ENCODE data around the gene CHMP3.

Gene CHMP3

GRCh38 chr2:86603905-86604304 lies 40.7 kb upstream of the CHMP3 start:
- ATAC-seq (ENCODE audit: insufficient read depth, low read depth) (no peak), DNase-seq (no peak)
- Histone ChIP-seq H3K27ac (ENCODE audit: low read length) (no peak overlapping the region), H3K79me2 (ENCODE audit: insufficient read depth, low read length) (no peaks in the 10 kb centered on the region), H3K36me3 (ENCODE audit: insufficient read depth, low read length) (peaks cover 37% of the 10 kb centered on the region), H3K4me2 (ENCODE audit: insufficient read depth, low read length) (no peak overlapping the region), H4K20me1 (ENCODE audit: insufficient read depth, low read length) (no peaks in the 10 kb centered on the region), H2AFZ (ENCODE audit: low read depth, low read length) (no peak overlapping the region), H3K27me3 (ENCODE audit: insufficient read depth, low read length, poor library complexity) (no peaks in the 10 kb centered on the region), H3K9ac (ENCODE audit: low read depth, low read length) (no peak overlapping the region), H3K9me3 (ENCODE audit: insufficient read depth, low read length, severe bottlenecking) (no peaks in the 10 kb centered on the region), H3K4me3 (ENCODE audit: low read depth in 1 of 2, low read length in 2 of 2) (no peak overlapping the region), H3K4me1 (ENCODE audit: insufficient read depth, low read length) (no peaks in the 10 kb centered on the region)
- TF ChIP-seq EZH2 (IDR thresholded peaks at IDR 0.05; ENCODE audit: borderline replicate concordance, low read depth, low read length, severe bottlenecking): no peak
- TF ChIP-seq CTCF (IDR thresholded peaks at IDR 0.05; ENCODE audit: borderline replicate concordance, extremely low read depth, low read length, poor library complexity, severe bottlenecking): no peak

GRCh38 chr2:86598966-86599365 lies 35.7 kb upstream of the CHMP3 start:
- H3K79me2 ChIP-seq (ENCODE audit: insufficient read depth, low read length): no peaks in the 10 kb centered on the region
- no peak overlapping the region for H3K27ac ChIP-seq (ENCODE audit: low read length)
- DNase-seq: no peak
- TF ChIP-seq EZH2 (IDR thresholded peaks at IDR 0.05; ENCODE audit: borderline replicate concordance, low read depth, low read length, severe bottlenecking) (no peak), CTCF (IDR thresholded peaks at IDR 0.05; ENCODE audit: borderline replicate concordance, extremely low read depth, low read length, poor library complexity, severe bottlenecking) (no peak)
- peaks cover 5% of the 10 kb centered on the region for H3K36me3 ChIP-seq (ENCODE audit: insufficient read depth, low read length)
- no peak overlapping the region for H3K9ac ChIP-seq (ENCODE audit: low read depth, low read length)
- no peaks in the 10 kb centered on the region for H3K4me1 ChIP-seq (ENCODE audit: insufficient read depth, low read length)
- no peak overlapping the region for H3K4me2 ChIP-seq (ENCODE audit: insufficient read depth, low read length)
- H4K20me1 ChIP-seq (ENCODE audit: insufficient read depth, low read length): no peaks in the 10 kb centered on the region
- H2AFZ ChIP-seq (ENCODE audit: low read depth, low read length): no peak overlapping the region
- H3K27me3 ChIP-seq (ENCODE audit: insufficient read depth, low read length, poor library complexity): no peaks in the 10 kb centered on the region
- no peak overlapping the region for H3K4me3 ChIP-seq (ENCODE audit: low read depth in 1 of 2, low read length in 2 of 2)
- ATAC-seq (ENCODE audit: insufficient read depth, low read depth): no peak
- no peaks in the 10 kb centered on the region for H3K9me3 ChIP-seq (ENCODE audit: insufficient read depth, low read length, severe bottlenecking)

GRCh38 chr2:86596118-86596517 lies 32.9 kb upstream of the CHMP3 start:
- H3K4me2 ChIP-seq (ENCODE audit: insufficient read depth, low read length): no peak overlapping the region
- no peak for TF ChIP-seq CTCF (IDR thresholded peaks at IDR 0.05; ENCODE audit: borderline replicate concordance, extremely low read depth, low read length, poor library complexity, severe bottlenecking)
- no peak for TF ChIP-seq EZH2 (IDR thresholded peaks at IDR 0.05; ENCODE audit: borderline replicate concordance, low read depth, low read length, severe bottlenecking)
- no peaks in the 10 kb centered on the region for H3K79me2 ChIP-seq (ENCODE audit: insufficient read depth, low read length)
- no peak overlapping the region for H3K27ac ChIP-seq (ENCODE audit: low read length)
- no peak overlapping the region for H3K9ac ChIP-seq (ENCODE audit: low read depth, low read length)
- no peaks in the 10 kb centered on the region for H4K20me1 ChIP-seq (ENCODE audit: insufficient read depth, low read length)
- H3K27me3 ChIP-seq (ENCODE audit: insufficient read depth, low read length, poor library complexity): no peaks in the 10 kb centered on the region
- no peaks in the 10 kb centered on the region for H3K4me1 ChIP-seq (ENCODE audit: insufficient read depth, low read length)
- H3K9me3 ChIP-seq (ENCODE audit: insufficient read depth, low read length, severe bottlenecking): no peaks in the 10 kb centered on the region
- DNase-seq (no peak), ATAC-seq (ENCODE audit: insufficient read depth, low read depth) (no peak)
- no peak overlapping the region for H2AFZ ChIP-seq (ENCODE audit: low read depth, low read length)
- no peak overlapping the region for H3K4me3 ChIP-seq (ENCODE audit: low read depth in 1 of 2, low read length in 2 of 2)
- no peaks in the 10 kb centered on the region for H3K36me3 ChIP-seq (ENCODE audit: insufficient read depth, low read length)

GRCh38 chr2:86593266-86593665 lies 30.0 kb upstream of the CHMP3 start:
- no peak overlapping the region for H3K4me2 ChIP-seq (ENCODE audit: insufficient read depth, low read length)
- no peaks in the 10 kb centered on the region for H3K4me1 ChIP-seq (ENCODE audit: insufficient read depth, low read length)
- no peaks in the 10 kb centered on the region for H3K36me3 ChIP-seq (ENCODE audit: insufficient read depth, low read length)
- DNase-seq (no peak), ATAC-seq (ENCODE audit: insufficient read depth, low read depth) (no peak)
- H3K9me3 ChIP-seq (ENCODE audit: insufficient read depth, low read length, severe bottlenecking): no peaks in the 10 kb centered on the region
- no peak for TF ChIP-seq EZH2 (IDR thresholded peaks at IDR 0.05; ENCODE audit: borderline replicate concordance, low read depth, low read length, severe bottlenecking)
- TF ChIP-seq CTCF (IDR thresholded peaks at IDR 0.05; ENCODE audit: borderline replicate concordance, extremely low read depth, low read length, poor library complexity, severe bottlenecking): no peak
- no peaks in the 10 kb centered on the region for H3K27me3 ChIP-seq (ENCODE audit: insufficient read depth, low read length, poor library complexity)
- no peak overlapping the region for H3K9ac ChIP-seq (ENCODE audit: low read depth, low read length)
- no peak overlapping the region for H2AFZ ChIP-seq (ENCODE audit: low read depth, low read length)
- no peaks in the 10 kb centered on the region for H3K79me2 ChIP-seq (ENCODE audit: insufficient read depth, low read length)
- H3K27ac ChIP-seq (ENCODE audit: low read length): no peak overlapping the region
- no peaks in the 10 kb centered on the region for H4K20me1 ChIP-seq (ENCODE audit: insufficient read depth, low read length)
- H3K4me3 ChIP-seq (ENCODE audit: low read depth in 1 of 2, low read length in 2 of 2): no peak overlapping the region
